NT2/D1 (cell line): ENCODE measurements around the gene DRC7.

Experiments
- DNase-seq: peaks from one replicate; pipeline ENCODE4 v3.0.0-alpha.2; 2011; ENCODE audit warnings: low read depth, low spot score
- H3K27me3 ChIP-seq: 2 replicates; pipeline ENCODE4 v1.6.0; 2011; ENCODE audit warnings: mild to moderate bottlenecking; ENCODE audit not compliant: insufficient read length, insufficient read depth
- H3K36me3 ChIP-seq: 2 replicates; pipeline ENCODE4 v1.6.1; 2011; ENCODE audit warnings: mild to moderate bottlenecking, low read length, mixed read lengths; ENCODE audit not compliant: insufficient read depth, insufficient read length
- H3K4me1 ChIP-seq: 2 replicates; pipeline ENCODE4 v1.5.1; 2011; ENCODE audit not compliant: insufficient read depth, insufficient read length
- H3K4me3 ChIP-seq: 2 replicates; pipeline ENCODE4 v1.5.1; 2011; ENCODE audit warnings: low read depth; ENCODE audit not compliant: insufficient read length
- H3K9ac ChIP-seq: 2 replicates; pipeline ENCODE4 v1.6.0; 2011; ENCODE audit warnings: low read depth; ENCODE audit not compliant: insufficient read length
- H3K9me3 ChIP-seq: 2 replicates; pipeline ENCODE4 v1.5.1; 2011; ENCODE audit warnings: mild to moderate bottlenecking, low read length; ENCODE audit not compliant: insufficient read depth
- SUZ12 ChIP-seq: IDR thresholded peaks from 2 replicates; pipeline ENCODE4 v1.6.1; 2011; ENCODE audit not compliant: insufficient read length, insufficient read depth; ENCODE audit errors: extremely low read depth
- YY1 ChIP-seq: IDR thresholded peaks from 2 replicates; pipeline ENCODE4 v1.6.1; 2011; ENCODE audit not compliant: insufficient read length, insufficient read depth
- ZNF274 ChIP-seq: IDR thresholded peaks from 2 replicates; pipeline ENCODE4 v1.6.1; 2011; ENCODE audit warnings: mild to moderate bottlenecking, low read depth, low read length

Gene DRC7

DNA sequence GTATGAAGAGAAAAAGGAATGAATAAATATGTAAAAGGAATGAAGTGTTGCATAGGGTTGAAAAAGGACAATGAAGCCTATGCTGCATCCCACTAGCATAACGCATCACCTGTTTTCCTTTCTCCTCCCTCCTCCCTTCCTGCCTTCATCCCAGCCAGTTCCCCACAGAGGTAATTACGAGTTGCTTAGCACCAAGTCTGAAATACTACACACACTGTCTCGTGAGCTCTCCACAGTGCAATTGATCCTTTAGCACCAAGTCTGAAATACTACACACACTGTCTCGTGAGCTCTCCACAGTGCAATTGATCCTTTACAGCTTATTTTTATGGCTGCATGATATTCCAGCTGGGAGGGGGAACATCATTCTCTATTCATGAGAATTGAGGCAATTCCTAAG is 1.1 kb upstream of the DRC7 start:
- H3K4me1 ChIP-seq = peaks cover 13% of the 10 kb centered on the region
- no peaks in the 10 kb centered on the region for H3K27me3 ChIP-seq
- DNase-seq = no peak
- no peak overlapping the region for H3K9ac ChIP-seq
- no peaks in the 10 kb centered on the region; the same call in 1 of the 2 replicates for H3K9me3 ChIP-seq
- TF ChIP-seq YY1 (no peak), ZNF274 (no peak), SUZ12 (no peak)
- H3K36me3 ChIP-seq = no peaks in the 10 kb centered on the region
- no peak overlapping the region for H3K4me3 ChIP-seq

DNA sequence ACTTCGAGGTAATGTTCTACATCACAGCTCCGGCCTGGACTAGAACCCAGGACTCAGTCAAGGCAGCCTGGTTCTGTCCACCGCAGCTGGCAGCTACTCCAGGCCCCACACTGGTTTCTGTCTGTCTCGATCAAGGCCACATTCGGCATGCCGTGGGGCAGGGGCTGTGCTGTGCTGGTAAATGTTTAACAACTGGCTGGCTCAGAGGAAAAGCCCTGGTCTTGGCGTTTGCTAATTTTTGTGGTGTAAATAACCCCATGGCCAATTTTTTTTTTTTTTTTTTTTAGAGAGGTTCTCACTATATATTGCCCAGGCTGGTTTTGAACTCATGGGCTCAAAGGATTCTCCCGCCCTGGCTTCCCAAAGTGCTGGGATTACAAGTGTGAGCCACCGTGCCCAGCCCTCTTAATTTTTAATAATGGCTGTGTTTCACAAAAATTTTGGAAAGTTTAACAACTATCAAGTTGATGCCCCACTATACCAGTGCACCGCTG is 328 bp upstream of the DRC7 start:
- H3K36me3 ChIP-seq = no peaks in the 10 kb centered on the region
- DNase-seq = no peak

DNA sequence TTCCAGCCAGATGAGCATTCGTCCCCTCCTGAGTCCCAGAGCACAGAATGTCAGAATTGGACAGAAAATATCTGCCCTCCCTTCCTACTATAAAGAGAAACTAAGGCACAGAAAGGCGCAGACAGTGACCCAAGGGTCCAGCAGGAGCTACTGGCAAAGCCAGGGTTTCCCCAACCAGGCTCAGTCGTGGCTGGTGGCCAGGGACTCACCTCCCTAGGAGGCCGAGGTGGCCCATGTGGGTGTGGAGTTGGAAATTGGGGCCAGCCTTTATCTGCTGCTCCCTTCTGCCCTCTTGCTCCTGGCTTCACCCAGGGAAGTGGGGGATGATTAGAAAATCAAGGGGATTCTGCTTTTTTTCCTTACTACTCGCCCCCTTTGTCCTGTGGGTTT is 1.1 kb downstream of the DRC7 start:
- H3K27me3 ChIP-seq = no peaks in the 10 kb centered on the region
- peaks cover 3% of the 10 kb centered on the region for H3K4me1 ChIP-seq
- no peak overlapping the region for H3K9ac ChIP-seq

More for the DNA sequence above, 328 bp upstream of the DRC7 start:
- no peaks in the 10 kb centered on the region for H3K27me3 ChIP-seq
- H3K9me3 ChIP-seq = no peaks in the 10 kb centered on the region; the same call in 1 of the 2 replicates
- peaks cover 9% of the 10 kb centered on the region for H3K4me1 ChIP-seq
- no peak overlapping the region for H3K9ac ChIP-seq
- H3K4me3 ChIP-seq = no peak overlapping the region
- TF ChIP-seq ZNF274 = no peak
- TF ChIP-seq SUZ12 = no peak
- TF ChIP-seq YY1 = no peak

DNA sequence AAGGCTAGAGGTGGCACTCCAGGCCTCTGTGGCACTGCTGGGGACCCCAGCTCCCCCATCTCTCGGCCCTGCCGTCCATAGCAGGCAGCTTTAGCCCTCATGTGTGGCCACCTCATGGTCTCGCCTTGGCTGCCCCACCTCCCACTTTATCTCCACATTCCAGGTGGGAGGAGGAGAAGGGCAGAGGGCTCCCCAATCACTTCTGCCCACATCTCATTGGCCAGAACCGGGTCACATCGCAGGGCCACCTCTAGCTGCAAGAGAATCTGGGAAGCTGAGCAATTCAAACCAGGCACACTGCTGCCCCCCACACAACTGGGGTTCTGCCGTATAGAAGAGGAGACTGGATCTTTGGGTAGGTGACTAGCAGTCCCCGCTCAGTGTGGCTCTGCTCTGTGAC is 1.6 kb downstream of the DRC7 start:
- Histone ChIP-seq H3K4me3 (no peak overlapping the region), H3K4me1 (peaks cover 3% of the 10 kb centered on the region), H3K9ac (no peak overlapping the region), H3K27me3 (no peaks in the 10 kb centered on the region), H3K36me3 (no peaks in the 10 kb centered on the region), H3K9me3 (no peaks in the 10 kb centered on the region; the same call in 1 of the 2 replicates)
- TF ChIP-seq YY1 = no peak
- no peak for TF ChIP-seq ZNF274
- TF ChIP-seq SUZ12 = no peak
- no peak for DNase-seq

More for the DNA sequence above, 1.1 kb downstream of the DRC7 start:
- TF ChIP-seq ZNF274 (no peak), SUZ12 (no peak), YY1 (no peak)
- DNase-seq = no peak
- Histone ChIP-seq H3K9me3 (no peaks in the 10 kb centered on the region; the same call in 1 of the 2 replicates), H3K4me3 (no peak overlapping the region), H3K36me3 (no peaks in the 10 kb centered on the region)

DNA sequence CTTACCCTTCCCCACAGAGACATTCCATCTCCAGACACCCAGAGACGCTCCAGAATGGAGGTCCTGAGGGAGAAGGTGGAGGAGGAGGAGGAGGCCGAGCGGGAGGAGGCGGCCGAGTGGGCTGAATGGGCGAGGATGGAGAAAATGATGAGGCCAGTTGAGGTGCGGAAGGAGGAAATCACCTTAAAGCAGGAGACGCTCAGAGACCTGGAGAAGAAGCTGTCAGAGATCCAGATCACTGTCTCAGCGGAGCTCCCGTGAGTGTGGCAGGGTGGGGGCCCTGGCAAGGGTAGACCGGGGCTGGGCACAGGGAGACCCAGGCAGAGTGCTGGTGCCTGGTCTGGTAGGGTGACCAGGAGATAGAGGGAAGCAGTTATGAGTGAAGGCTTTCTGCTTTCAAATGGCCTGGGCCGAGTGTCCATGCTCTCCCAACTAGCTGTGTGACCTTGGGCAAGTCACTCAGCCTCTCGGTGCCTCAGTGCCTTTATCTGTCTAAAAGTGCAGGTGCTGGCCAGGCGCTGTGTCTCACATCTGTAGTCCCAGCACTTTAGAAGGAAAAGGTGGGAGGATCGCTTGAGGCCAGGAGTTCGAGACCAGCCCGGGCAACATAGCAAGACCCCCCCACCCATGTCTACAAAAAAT is 3.4 kb downstream of the DRC7 start:
- H3K36me3 ChIP-seq = no peaks in the 10 kb centered on the region
- no peak overlapping the region for H3K9ac ChIP-seq
- peaks cover 3% of the 10 kb centered on the region for H3K4me1 ChIP-seq
- DNase-seq = no peak
- no peaks in the 10 kb centered on the region for H3K27me3 ChIP-seq
- H3K4me3 ChIP-seq = no peak overlapping the region
- no peaks in the 10 kb centered on the region; the same call in 1 of the 2 replicates for H3K9me3 ChIP-seq
- no peak for TF ChIP-seq YY1
- TF ChIP-seq ZNF274 = no peak
- no peak for TF ChIP-seq SUZ12

DNA sequence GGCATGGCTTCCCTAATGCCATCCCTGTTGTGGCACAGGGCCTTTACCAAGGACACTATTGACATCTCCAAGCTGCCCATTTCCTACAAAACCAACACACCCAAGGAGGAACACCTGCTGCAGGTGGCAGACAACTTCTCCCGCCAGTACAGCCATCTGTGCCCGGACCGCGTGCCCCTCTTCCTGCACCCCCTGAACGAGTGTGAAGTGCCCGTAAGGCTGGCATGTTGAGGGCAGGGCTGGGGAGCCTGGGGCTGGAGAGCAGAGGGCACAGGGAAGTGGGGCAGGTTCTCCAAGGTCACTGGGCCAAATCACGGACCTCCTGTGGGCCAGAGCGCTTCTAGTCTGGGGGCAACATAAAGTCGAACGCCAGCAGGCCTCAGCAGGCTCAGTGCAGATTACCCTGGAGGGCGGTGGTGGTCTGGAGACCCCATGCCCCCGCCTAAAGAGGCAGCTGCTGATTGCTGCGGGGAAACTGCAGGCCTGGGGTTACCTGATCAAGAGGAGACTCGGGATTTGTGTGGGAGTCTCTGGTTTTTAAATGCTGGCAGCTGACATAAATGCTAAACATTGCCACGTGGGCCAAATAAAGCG is 4.3 kb downstream of the DRC7 start:
- H3K4me1 ChIP-seq = peaks cover 3% of the 10 kb centered on the region
- no peaks in the 10 kb centered on the region for H3K36me3 ChIP-seq
- H3K27me3 ChIP-seq = no peaks in the 10 kb centered on the region
- no peak for DNase-seq
- no peak for TF ChIP-seq SUZ12
- no peak for TF ChIP-seq ZNF274
- no peak for TF ChIP-seq YY1
- H3K9ac ChIP-seq = no peak overlapping the region
- no peak overlapping the region for H3K4me3 ChIP-seq
- no peaks in the 10 kb centered on the region; the same call in 1 of the 2 replicates for H3K9me3 ChIP-seq

DNA sequence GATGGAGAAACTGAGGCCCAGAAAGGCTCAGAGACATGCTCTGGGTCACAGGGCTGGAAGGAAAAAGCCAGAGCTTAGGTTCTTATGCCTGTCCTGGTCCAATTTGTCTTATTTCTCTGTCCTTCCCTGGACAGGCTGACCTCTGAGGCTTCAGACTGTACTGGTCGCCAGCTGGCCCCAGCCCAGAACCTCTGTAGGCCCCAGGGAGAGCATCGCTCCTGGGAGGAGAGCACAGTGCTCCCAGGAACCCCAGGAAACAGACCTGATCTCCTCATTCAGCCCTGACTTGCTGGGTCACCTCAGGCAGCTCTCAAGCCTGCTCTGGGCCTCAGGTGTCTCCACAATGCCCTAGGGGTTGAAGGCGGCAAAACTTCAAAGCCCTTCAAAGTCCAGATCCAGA is 4.9 kb downstream of the DRC7 start:
- Histone ChIP-seq H3K27me3 (no peaks in the 10 kb centered on the region), H3K9me3 (no peaks in the 10 kb centered on the region; the same call in 1 of the 2 replicates), H3K4me3 (no peak overlapping the region), H3K9ac (no peak overlapping the region), H3K4me1 (peaks cover 3% of the 10 kb centered on the region), H3K36me3 (no peaks in the 10 kb centered on the region)
- TF ChIP-seq ZNF274 (no peak), SUZ12 (no peak), YY1 (no peak)
- no peak for DNase-seq
